ENCODE results near the gene SH2D3A.
"Not testable (repeated sequence)": the region's sequence is repeated elsewhere in the genome, so short reads cannot be mapped to it uniquely, and the experiment has no call there.

Gene SH2D3A

GRCh38 chr19:6719540-6719861 lies 47.7 kb downstream of the SH2D3A start:
- DNase-seq = no peak

GRCh38 chr19:6718741-6719539 lies 48.3 kb downstream of the SH2D3A start:
- no peak for DNase-seq

GRCh38 chr19:6718111-6718740 lies 49.0 kb downstream of the SH2D3A start:
- no peak for DNase-seq

GRCh38 chr19:6717441-6717971 lies 49.7 kb downstream of the SH2D3A start:
- no peak for DNase-seq

DNA sequence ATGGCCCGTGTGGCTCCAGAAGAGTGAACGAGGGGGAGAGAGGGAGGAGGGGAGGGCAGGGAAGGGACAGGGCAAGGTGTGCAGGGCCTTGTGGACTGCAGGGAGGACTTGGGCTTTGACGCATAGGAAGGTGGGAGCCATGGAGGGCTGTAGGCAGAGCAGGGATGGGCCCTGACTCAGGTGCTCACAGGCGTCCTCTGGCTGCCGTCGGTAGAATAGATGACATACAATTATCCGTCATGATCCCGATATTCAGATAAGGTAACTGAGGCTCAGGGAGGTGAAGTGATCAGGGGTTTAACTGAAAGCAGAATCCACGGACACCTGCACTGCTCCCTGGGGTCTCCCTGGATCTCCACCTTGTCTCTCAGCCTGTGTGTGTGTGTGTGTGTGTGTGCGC lies 50.2 kb downstream of the SH2D3A start:
- DNase-seq = no peak

GRCh38 chr19:6716610-6716970 lies 50.6 kb downstream of the SH2D3A start:
- no peak for DNase-seq

DNA sequence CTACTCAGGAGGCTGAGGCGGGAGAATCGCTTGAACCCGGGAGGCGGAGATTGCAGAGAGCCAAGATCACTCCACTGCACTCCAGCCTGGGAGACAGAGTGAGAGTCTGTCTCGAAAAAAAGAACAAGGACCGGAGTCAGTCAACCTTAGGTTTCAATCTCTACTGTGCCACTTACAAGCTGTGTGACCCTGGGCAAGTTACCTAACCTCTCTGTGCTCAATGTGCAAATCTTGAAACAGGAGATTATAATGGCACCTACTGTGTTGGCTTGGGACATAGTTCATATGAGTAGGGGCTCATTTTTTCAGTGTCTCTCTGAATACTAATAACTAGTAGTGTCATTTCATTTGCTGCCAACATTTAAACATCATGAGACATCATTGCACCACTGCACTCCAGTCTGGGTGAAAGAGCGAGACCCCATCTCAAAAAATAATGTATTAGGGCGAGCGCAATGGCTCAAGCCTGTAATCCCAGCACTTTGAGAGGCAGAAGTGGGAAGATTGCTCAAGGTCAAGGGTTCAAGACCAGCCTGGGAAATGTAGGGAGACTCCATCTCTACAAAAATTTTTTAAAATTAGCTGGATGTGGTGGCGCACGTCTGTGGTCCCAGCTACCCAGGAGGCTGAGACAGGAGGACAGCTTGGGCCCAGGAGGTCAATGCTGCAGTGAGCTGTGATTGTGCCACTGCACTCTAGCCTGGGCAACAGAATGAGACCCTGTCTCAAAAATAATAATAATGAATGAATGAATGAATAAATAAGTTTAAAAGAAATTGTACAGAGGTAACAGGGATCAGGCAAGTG lies 52.3 kb downstream of the SH2D3A start:
- no peak for DNase-seq

GRCh38 chr19:6713773-6714692 lies 53.2 kb downstream of the SH2D3A start:
- no peak for DNase-seq

DNA sequence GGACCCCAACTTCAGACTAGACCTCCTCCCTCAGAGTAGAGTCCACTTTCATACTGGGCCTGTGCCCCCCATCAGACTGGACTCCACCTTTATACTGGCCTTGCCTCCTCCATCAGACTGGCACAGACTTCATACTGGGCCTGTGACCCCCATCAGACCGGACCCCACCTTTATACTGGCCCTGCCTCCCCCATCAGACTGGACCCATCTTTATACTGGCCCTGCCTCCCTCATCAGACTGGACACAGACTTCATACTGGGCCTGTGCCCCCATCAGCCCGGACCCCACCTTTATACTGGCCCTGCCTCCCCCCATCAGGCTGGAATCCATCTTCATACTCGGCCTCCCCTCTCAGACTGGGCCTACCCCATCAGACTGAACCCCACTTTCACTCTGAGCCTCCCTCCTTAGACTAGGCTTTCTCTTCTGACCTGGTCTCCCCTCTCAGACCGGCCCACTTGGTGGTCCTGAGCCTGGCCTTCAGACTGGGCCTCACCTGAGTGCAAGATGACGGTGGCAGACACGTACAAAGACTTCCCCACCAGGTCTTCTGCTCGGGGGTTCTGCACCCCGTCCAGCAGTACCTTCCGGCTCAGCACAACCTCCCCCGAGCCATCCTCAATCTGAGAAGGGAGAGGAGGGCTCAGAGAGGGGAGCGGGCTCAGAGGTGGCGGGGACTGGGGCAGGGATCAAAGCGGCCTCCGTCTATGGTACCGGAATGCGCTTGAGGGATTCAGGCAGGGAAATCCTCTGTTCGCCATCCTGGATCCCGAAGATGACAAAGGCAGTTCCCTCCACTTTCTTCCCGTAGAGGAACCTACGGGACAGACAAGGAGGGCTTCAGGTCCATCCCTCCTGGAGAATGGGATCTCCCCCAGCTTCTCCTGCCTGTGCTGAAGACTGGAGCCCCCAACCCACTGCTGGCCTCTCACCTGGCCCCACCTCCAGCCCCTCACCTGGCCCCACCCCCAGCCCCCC lies 54.3 kb downstream of the SH2D3A start:
- DNase-seq = no peak

GRCh38 chr19:6712231-6712630 lies 55.0 kb downstream of the SH2D3A start:
- no peak for DNase-seq

GRCh38 chr19:6711605-6712004 lies 55.6 kb downstream of the SH2D3A start:
- no peak for DNase-seq

DNA sequence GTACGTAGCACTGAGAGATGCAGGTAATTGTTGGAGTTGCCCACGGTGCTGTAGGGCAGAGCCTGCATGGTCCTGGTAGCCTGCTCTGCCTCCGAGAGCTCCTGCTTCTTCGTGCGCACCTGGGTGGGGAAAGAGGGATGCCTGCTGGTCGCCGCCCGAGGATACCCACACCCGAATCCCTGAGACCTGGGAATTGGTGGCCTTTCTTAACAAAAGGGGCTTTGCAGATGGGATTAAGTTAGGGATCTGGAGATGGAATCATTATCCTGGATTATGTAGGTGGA lies 56.2 kb downstream of the SH2D3A start:
- no peak for DNase-seq

DNA sequence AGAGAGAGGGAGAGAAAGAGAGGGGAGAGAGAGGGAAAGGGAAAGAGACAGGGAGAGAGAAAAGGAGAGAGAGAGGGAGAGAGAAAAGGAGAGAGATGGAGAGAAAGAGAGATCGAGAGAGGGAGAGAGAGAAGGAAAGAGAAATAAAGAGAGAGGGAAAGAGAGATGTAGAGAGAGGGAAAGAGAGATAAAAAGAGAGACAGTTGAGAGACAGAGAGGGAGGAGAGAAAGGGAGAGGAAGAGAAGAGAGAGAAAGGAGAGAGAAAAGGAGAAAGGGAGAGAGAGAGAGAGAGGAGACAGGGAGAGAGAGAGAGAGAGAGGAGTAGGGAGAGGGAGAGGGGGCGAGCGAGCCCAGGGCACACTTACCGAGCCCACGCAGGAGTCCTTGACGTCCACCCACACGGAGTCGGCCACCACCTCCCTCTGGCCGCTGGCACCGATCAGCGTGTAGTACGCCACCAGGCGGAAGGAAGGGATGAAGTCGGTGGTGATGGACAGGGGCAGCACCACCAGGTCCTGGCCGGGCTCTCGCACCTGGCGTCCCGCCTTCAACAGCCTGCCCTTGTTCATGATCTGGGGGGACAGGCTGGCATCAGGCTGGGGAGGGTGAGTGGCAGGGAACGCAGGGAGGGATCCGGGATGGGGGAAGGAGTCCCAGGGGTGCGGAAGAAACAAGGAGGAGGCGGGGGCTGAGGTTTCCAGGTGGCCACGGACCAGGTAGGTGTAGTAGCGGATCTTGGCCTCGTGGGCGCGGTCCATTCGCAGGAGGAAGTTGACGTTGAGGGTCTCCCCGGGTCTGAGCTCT lies 56.8 kb downstream of the SH2D3A start:
- no peak for DNase-seq

- no peak for DNase-seq
Measured at GRCh38 chr19:6709549-6709948, 57.7 kb downstream of the SH2D3A start.

- not testable (repeated sequence) for DNase-seq
Measured at GRCh38 chr19:6708913-6709312, 58.3 kb downstream of the SH2D3A start.

- DNase-seq = no peak
Measured at GRCh38 chr19:6708346-6708745, 58.9 kb downstream of the SH2D3A start.

DNA sequence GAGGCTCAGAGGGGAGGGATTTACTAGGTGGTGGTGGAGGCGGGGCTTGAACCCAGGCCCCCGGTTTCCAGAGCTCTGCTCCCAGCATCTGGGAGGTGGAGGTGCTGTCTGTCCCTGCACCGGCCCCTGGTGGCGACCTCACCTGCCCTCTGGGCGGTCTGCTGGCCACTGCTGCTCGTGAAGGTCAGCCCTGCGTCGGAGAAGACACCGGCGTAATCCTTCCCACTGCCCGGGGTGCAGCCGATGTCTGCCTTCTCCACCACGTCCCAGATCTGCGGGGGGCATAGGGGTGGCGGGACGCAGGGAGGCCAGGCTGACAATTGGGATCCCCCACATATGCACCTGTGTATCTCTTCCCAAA lies 59.6 kb downstream of the SH2D3A start:
- DNase-seq = no peak

GRCh38 chr19:6707011-6707657 lies 60.1 kb downstream of the SH2D3A start:
- DNase-seq = no peak

GRCh38 chr19:6706633-6706958 lies 60.6 kb downstream of the SH2D3A start:
- DNase-seq = no peak

DNA sequence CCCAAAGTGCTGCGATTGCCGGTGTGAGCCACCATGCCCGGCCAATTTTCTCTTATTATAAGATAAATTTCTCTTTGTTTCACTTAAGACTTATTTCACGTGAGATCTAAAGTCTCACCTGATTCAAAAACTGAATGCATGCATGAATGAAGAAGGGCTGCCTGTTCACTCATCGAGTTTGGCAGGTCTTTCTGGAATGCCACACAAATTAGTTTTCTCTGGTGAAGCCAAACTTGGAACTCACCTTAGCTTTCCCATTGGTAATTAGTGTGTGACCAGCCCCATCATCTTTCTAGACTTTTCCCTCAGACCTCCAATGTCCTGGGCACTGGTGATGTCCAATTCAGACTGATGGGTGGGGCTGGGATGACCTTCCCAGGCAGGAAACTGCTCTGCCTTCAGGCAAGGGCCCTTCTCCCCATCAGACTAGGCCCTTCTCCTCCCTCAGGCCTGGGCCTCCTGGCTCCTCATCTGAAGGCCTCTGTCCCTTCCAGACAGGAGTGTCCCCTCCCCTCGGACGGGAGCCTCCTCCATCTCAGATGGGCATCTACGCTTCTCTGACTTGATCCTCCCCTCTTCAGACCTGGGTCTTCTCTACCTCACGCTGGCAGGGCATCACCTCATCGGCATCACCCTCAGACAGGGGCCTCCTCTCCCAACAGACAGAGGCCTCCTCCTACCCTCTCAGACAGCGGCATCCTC lies 61.2 kb downstream of the SH2D3A start:
- no peak for DNase-seq

Data from fibroblast of skin of right quadriceps (primary cell).